HG02870 (cell line): ENCODE measurements around the gene CPSF7.

ENCODE experiments used
- ATAC-seq: cut with Tn5 transposase; IDR thresholded peaks from one replicate; pipeline ENCODE4 v1.9.1; 2021; ENCODE audit warnings: mild to moderate bottlenecking, moderate library complexity; ENCODE audit not compliant: unreplicated experiment

The CPSF7 gene

GRCh38 chr11:61357894-61358239 is 71.9 kb downstream of the CPSF7 start:
- no peak for ATAC-seq

- ATAC-seq, result peak; percentile 39
Observed at GRCh38 chr11:61357233-61357893, 72.4 kb downstream of the CPSF7 start.

- ATAC-seq, result no peak
Observed at GRCh38 chr11:61356706-61357105, 73.1 kb downstream of the CPSF7 start.

- no peak for ATAC-seq
Observed at GRCh38 chr11:61354208-61354607, 75.6 kb downstream of the CPSF7 start.

- no peak for ATAC-seq
Observed at GRCh38 chr11:61353131-61354067, 76.4 kb downstream of the CPSF7 start.
